ENCODE measurements around the gene WDR38.

Gene WDR38

DNA sequence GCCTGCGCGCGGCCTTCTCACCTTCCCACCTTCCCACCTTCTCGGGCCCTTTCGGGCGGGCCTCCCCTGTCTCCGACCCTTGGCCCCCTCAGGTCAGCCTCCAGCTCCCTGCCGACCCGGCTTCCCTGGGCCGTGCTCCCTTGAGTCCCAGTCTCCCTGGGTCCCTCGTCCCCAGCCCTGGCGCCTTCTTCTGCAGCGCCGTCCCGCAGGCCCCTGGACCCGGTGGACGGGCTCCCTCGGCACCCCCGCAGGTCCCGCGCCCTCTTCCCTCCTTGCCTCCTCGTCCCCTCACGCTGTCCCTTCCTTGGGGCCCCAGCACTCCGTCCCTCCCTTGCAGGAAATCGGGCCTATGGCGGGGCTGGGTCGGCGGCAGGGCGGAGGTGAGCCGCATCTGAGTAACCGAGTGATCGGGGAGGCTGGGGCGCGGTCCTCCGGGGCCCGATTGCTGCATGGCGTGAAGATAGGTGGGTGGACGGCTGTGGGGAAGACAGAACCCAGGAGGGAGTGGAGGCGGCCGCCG is 16.3 kb downstream of the WDR38 start:
- DNase-seq (ENCODE audit: low read depth): peak; percentile 69
- TF ChIP-seq, protein P1, sequence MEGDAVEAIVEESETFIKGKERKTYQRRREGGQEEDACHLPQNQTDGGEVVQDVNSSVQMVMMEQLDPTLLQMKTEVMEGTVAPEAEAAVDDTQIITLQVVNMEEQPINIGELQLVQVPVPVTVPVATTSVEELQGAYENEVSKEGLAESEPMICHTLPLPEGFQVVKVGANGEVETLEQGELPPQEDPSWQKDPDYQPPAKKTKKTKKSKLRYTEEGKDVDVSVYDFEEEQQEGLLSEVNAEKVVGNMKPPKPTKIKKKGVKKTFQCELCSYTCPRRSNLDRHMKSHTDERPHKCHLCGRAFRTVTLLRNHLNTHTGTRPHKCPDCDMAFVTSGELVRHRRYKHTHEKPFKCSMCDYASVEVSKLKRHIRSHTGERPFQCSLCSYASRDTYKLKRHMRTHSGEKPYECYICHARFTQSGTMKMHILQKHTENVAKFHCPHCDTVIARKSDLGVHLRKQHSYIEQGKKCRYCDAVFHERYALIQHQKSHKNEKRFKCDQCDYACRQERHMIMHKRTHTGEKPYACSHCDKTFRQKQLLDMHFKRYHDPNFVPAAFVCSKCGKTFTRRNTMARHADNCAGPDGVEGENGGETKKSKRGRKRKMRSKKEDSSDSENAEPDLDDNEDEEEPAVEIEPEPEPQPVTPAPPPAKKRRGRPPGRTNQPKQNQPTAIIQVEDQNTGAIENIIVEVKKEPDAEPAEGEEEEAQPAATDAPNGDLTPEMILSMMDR (IDR thresholded peaks at IDR 0.05; ENCODE audit: insufficient read depth, low read depth, low read length, missing control alignments): no peak
- peak overlapping the region; percentile 84 for H3K4me3 ChIP-seq (ENCODE audit: low read length)

DNA sequence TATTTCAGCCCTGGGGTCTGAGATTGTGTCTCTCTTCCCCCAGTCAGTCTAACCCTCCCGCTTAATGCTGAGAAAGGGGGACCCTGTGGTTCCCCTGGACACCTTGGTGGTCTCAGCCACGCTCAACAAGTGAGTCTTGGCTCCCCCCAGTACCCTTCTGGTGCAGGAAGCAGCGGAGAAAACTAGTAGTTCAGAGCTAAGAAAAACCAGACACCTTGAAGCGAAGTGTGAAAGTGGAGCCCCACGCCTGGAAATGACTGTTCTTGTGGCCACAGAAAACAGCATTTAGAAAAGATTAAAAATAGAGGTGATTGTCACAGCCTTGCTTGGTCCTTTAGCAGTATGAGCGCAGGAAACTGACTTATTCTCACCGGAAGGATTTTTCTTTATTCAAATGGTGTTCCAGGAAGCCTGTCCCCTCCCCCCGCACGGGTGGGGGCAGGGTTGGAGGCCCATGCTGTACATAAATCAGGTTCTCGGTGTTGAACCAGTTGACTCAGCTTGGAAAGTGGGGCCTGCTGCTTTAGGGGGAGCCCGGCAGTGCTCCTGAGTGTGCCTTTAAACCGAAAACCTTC is 16.8 kb downstream of the WDR38 start:
- peak overlapping the region; percentile 84 for H3K4me3 ChIP-seq (ENCODE audit: low read length)
- DNase-seq (ENCODE audit: low read depth): peak; percentile 48
- TF ChIP-seq, protein P1 (IDR thresholded peaks at IDR 0.05; ENCODE audit: insufficient read depth, low read depth, low read length, missing control alignments): no peak

DNA sequence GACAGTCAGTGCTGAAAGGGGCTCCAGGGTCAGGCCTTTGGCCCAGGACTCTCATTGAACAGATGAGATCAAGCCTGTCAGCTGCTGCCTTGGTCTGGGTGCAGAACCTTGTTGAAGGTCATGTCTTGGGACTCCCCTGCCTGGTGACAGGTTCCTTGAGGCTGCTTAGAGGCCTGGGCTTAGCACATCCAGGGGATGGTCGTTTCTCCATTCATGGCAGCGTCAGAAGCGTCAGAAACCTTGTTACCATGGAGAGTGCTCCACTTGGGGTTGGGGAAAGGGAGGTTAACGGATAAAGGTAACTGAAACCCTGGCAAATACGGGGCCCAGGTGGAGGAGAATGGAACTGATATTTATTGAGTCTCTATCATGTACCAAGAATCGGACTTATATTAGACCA is 17.5 kb downstream of the WDR38 start:
- TF ChIP-seq, protein P1 (IDR thresholded peaks at IDR 0.05; ENCODE audit: insufficient read depth, low read depth, low read length, missing control alignments): no peak
- peak overlapping the region; percentile 84 for H3K4me3 ChIP-seq (ENCODE audit: low read length)
- DNase-seq (ENCODE audit: low read depth): no peak

DNA sequence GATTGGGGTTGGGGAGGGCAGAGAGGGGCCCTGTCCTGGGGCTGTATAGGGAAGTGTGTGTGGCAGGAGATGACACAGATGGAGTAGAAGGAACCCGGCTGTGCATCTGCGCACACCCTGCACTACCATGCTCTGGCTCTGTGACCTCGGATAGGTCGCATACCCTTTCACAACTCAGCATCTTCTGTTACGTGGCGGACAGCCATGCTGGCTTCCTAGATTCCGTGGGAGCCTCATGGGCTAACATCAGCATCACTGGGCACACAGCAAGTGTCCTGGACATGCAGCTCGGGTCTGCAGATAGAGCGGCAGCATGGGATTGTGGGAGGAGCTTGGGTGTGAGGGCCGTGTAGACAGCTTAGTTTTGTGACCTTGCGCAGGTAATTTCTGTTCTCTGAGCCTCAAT is 17.9 kb downstream of the WDR38 start:
- DNase-seq (ENCODE audit: low read depth): no peak

DNA sequence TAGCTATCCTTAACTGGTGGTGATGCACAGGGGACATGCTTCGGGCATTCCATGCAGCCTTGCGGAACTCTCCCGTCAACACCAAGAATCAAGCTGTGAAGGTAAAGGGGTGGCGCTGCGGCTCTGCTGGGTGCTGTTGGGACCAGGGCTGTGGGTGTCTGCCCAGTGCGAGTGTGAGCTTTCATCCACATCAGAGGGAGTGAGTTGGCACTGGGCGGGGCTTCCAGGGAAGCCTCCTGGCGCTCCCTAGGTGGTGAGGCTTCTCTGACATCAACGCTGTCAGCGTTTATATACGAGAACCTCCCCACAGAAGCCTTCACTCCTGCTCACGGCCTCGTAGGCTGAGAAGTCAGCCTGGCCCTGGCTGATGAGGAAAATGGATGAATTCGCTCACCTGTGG is 20.4 kb downstream of the WDR38 start:
- peak; percentile 65 for DNase-seq (ENCODE audit: low read depth)
- TF ChIP-seq, protein P1 (IDR thresholded peaks at IDR 0.05; ENCODE audit: insufficient read depth, low read depth, low read length, missing control alignments): no peak
- no peak overlapping the region for H3K4me3 ChIP-seq (ENCODE audit: low read length)

More for the DNA sequence above, 17.9 kb downstream of the WDR38 start:
- TF ChIP-seq, protein P1 (IDR thresholded peaks at IDR 0.05; ENCODE audit: insufficient read depth, low read depth, low read length, missing control alignments): no peak
- H3K4me3 ChIP-seq (ENCODE audit: low read length): peak overlapping the region; percentile 84

DNA sequence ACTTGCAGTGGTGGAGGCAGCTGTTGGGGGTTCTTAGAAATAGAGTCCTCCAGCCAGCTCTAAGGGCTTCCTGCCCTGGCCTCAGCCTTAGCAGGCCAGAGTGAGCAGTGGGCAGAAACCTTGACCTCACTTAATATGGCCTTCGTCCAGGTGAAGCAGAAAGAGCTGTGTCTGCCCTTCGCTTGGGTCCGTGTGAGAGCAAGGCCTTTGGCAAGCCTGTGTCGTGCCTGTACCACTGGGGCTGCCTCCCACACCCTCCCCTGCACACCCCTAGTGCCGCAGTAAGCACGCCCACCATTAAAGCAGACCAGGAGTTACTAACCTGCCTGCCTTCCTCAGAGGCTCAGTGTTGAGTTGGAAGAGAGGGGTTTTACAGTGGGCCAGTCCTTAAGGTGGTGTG is 22.2 kb downstream of the WDR38 start:
- TF ChIP-seq, protein P1 (IDR thresholded peaks at IDR 0.05; ENCODE audit: insufficient read depth, low read depth, low read length, missing control alignments): no peak
- DNase-seq (ENCODE audit: low read depth): no peak
- no peak overlapping the region for H3K4me3 ChIP-seq (ENCODE audit: low read length)

Data from epithelial cell of esophagus (primary cell).